DMS53 (cell line): ENCODE results near the gene RYR2.
A peak's percentile ranks its signal among the peaks of the same experiment; 100 is the strongest.

ENCODE experiments used
- DNase-seq: peaks from one replicate; lab custom pipeline; 2025; lab: John Stamatoyannopoulos, UW

The RYR2 gene

GRCh38 chr1:237858992-237859391 is 817.0 kb downstream of the RYR2 start:
- DNase-seq, result no peak

GRCh38 chr1:237861944-237862343 is 820.0 kb downstream of the RYR2 start:
- DNase-seq, result no peak

GRCh38 chr1:237863234-237863633 is 821.2 kb downstream of the RYR2 start:
- DNase-seq, result no peak

- DNase-seq, result peak; percentile 78
Observed at GRCh38 chr1:237864338-237865244, 822.6 kb downstream of the RYR2 start.

- DNase-seq, result no peak
Observed at GRCh38 chr1:237867380-237867888, 825.5 kb downstream of the RYR2 start.

- no peak for DNase-seq
Observed at GRCh38 chr1:237868817-237869600, 827.0 kb downstream of the RYR2 start.

GRCh38 chr1:237873487-237874211 is 831.7 kb downstream of the RYR2 start:
- peak; percentile 59 for DNase-seq

GRCh38 chr1:237875291-237875690 is 833.3 kb downstream of the RYR2 start:
- DNase-seq, result no peak

GRCh38 chr1:237877631-237878030 is 835.6 kb downstream of the RYR2 start:
- no peak for DNase-seq

GRCh38 chr1:237878406-237878805 is 836.4 kb downstream of the RYR2 start:
- no peak for DNase-seq

GRCh38 chr1:237879195-237879594 is 837.2 kb downstream of the RYR2 start:
- peak; percentile 20 for DNase-seq
